ENCODE results near the gene F10. TPM values are rescaled to one million over a fixed set of nuclear protein-coding genes. Genes with fewer than 3 reads are reported as not detected.

Gene F10
- total and polyA plus RNA-seq, 2 experiments from 2014 or later = 0.76 to 1.6 TPM

DNA sequence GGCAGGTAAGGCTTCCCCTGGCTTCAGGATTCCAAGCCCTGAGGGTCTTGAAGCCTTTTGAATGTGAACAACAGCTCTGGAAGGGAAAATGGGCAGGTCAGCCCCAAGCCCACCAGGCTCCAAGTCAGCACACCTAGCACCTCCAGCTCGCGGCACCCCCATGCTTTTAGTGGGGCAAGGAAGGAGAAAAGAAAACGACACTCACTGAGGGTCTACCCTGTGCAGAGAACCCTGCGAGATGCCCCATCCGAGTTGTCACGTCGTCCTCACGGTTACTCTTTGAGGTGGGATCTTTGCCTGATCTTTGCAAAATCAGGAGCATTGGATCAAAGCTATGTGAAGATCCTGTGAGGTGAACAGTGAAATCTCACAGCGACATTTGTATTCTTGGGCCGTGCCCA is 5.7 kb upstream of the F10 start (continued):
- TF ChIP-seq EZH2 (IDR thresholded peaks at IDR 0.05; ENCODE audit: low read depth, unreplicated experiment) (no peak), ZNF114 (CRISPR knock-in tag; IDR thresholded peaks at IDR 0.05) (no peak), STAT1 (IDR thresholded peaks at IDR 0.05; ENCODE audit: unreplicated experiment) (no peak), JUNB (IDR thresholded peaks at IDR 0.05; ENCODE audit: unreplicated experiment) (no peak)
- TF ChIP-seq, protein P1, sequence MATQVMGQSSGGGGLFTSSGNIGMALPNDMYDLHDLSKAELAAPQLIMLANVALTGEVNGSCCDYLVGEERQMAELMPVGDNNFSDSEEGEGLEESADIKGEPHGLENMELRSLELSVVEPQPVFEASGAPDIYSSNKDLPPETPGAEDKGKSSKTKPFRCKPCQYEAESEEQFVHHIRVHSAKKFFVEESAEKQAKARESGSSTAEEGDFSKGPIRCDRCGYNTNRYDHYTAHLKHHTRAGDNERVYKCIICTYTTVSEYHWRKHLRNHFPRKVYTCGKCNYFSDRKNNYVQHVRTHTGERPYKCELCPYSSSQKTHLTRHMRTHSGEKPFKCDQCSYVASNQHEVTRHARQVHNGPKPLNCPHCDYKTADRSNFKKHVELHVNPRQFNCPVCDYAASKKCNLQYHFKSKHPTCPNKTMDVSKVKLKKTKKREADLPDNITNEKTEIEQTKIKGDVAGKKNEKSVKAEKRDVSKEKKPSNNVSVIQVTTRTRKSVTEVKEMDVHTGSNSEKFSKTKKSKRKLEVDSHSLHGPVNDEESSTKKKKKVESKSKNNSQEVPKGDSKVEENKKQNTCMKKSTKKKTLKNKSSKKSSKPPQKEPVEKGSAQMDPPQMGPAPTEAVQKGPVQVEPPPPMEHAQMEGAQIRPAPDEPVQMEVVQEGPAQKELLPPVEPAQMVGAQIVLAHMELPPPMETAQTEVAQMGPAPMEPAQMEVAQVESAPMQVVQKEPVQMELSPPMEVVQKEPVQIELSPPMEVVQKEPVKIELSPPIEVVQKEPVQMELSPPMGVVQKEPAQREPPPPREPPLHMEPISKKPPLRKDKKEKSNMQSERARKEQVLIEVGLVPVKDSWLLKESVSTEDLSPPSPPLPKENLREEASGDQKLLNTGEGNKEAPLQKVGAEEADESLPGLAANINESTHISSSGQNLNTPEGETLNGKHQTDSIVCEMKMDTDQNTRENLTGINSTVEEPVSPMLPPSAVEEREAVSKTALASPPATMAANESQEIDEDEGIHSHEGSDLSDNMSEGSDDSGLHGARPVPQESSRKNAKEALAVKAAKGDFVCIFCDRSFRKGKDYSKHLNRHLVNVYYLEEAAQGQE (IDR thresholded peaks at IDR 0.05; ENCODE audit: unreplicated experiment) = no peak

DNA sequence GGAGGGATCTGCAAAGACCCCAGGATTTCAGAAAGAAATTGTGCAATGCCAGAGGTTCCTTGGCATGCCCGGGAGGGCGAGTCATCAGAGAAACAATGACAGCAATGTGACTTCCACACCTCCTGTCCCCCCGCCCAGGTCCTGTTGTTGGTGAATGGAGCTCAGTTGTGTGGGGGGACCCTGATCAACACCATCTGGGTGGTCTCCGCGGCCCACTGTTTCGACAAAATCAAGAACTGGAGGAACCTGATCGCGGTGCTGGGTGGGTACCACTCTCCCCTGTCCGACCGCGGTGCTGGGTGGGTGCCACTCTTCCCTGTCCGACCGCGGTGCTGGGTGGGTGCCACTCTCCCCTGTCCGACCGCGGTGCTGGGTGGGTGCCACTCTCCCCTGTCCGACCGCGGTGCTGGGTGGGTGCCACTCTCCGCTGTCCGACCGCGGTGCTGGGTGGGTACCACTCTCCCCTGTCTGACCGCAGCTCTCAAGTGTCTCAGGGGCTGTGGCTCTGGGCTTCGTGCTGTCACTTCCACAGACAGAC is 5.2 kb upstream of the F10 start:
- Histone ChIP-seq H2AFZ (no peak overlapping the region), H4K20me1 (replicated peaks; ENCODE audit: insufficient read depth) (no peaks in the 10 kb centered on the region), H3K9me2 (ENCODE audit: insufficient read depth) (no peaks in the 10 kb centered on the region), H3F3A (replicated peaks; ENCODE audit: low read depth) (no peaks in the 10 kb centered on the region), H3K4me2 (no peak overlapping the region), H3K36me3 (ENCODE audit: insufficient read depth) (no peaks in the 10 kb centered on the region), H3K27me3 (ENCODE audit: insufficient read depth) (no peaks in the 10 kb centered on the region), H3K79me2 (replicated peaks; ENCODE audit: insufficient read depth) (no peaks in the 10 kb centered on the region), H3K4me3 (no peak overlapping the region), H3K27ac (ENCODE audit: low read depth) (no peak overlapping the region), H3K4me1 (ENCODE audit: insufficient read depth) (no peaks in the 10 kb centered on the region)
- ATAC-seq (no peak), DNase-seq (ENCODE audit: low spot score) (no peak)
- Mint-ChIP-seq H3K4me3 (no peak overlapping the region), H3K4me1 (peaks cover 2% of the 10 kb centered on the region; the same call in 2 of the 3 replicates), H3K27me3 (ENCODE audit: insufficient read depth, low read depth, poor library complexity) (peaks cover 10% of the 10 kb centered on the region), H3K27ac (no peak overlapping the region), H3K36me3 (ENCODE audit: low read depth) (no peaks in the 10 kb centered on the region; the same call in 2 of the 3 replicates), H3K9me3 (peaks cover 3% of the 10 kb centered on the region; the same call in 1 of the 3 replicates)
- no peak for TF ChIP-seq ZNF331 (CRISPR knock-in tag; IDR thresholded peaks at IDR 0.05; ENCODE audit: low read depth)

DNA sequence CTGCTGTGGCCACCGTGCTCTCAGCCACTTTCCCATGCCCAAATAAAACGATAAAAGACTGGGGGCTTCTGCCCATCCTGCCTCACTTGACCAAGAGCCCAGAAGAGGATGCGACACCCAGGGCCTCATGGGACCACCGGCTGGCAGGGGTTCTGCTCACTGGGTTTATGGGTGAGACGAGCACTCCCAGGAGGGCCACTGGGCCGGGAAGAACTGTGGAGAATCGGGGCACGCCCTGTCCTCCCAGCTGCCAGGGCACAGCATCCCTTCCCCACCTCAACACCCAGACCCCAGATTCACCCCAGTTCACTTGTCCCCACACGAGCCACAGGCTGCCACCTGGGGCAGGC is 4.7 kb upstream of the F10 start:
- Histone ChIP-seq H3K79me2 (replicated peaks; ENCODE audit: insufficient read depth) (no peaks in the 10 kb centered on the region), H3K4me2 (no peak overlapping the region), H3K27me3 (ENCODE audit: insufficient read depth) (no peaks in the 10 kb centered on the region), H3K9me2 (ENCODE audit: insufficient read depth) (no peaks in the 10 kb centered on the region), H3K4me1 (ENCODE audit: insufficient read depth) (no peaks in the 10 kb centered on the region), H3K36me3 (ENCODE audit: insufficient read depth) (no peaks in the 10 kb centered on the region), H3F3A (replicated peaks; ENCODE audit: low read depth) (no peaks in the 10 kb centered on the region), H4K20me1 (replicated peaks; ENCODE audit: insufficient read depth) (no peaks in the 10 kb centered on the region), H3K4me3 (no peak overlapping the region), H3K27ac (ENCODE audit: low read depth) (no peak overlapping the region), H2AFZ (no peak overlapping the region)
- Mint-ChIP-seq H3K9me3 (peaks cover 3% of the 10 kb centered on the region; the same call in 1 of the 3 replicates), H3K27me3 (ENCODE audit: insufficient read depth, low read depth, poor library complexity) (peaks cover 15% of the 10 kb centered on the region), H3K36me3 (ENCODE audit: low read depth) (no peaks in the 10 kb centered on the region; the same call in 2 of the 3 replicates), H3K4me1 (peaks cover 7% of the 10 kb centered on the region), H3K4me3 (no peak overlapping the region), H3K27ac (no peak overlapping the region)
- DNase-seq (ENCODE audit: low spot score) = no peak
- ATAC-seq = no peak
- TF ChIP-seq, protein P1 (IDR thresholded peaks at IDR 0.05; ENCODE audit: unreplicated experiment) = no peak
- TF ChIP-seq POLR2AphosphoS5 (IDR thresholded peaks at IDR 0.05; ENCODE audit: low read depth) = no peak
- TF ChIP-seq NANOG (IDR thresholded peaks at IDR 0.05; ENCODE audit: borderline replicate concordance) = no peak
- no peak for TF ChIP-seq STAT1 (IDR thresholded peaks at IDR 0.05; ENCODE audit: unreplicated experiment)

Data from GM23338 (cell line).